GM13977 (cell line): ENCODE results near the gene TBC1D22A.

Experiments
- DNase-seq: peaks from one replicate; pipeline ENCODE4 v3.0.0; 2012; ENCODE audit warnings: low spot score
- CTCF ChIP-seq: IDR thresholded peaks from 2 replicates; pipeline ENCODE4 v1.5.1; 2012; ENCODE audit warnings: mild to moderate bottlenecking, control low read depth; ENCODE audit not compliant: insufficient read depth; ENCODE audit errors: extremely low read depth, missing control alignments
- in situ Hi-C: fragments of 300-500 bp; cut with MboI; formaldehyde crosslinking; loops from one replicate; pipeline ENCODE4 v1.12.0; 2022; ENCODE audit warnings: low sequenced_read_pairs, low pct_unique_long_range_greater_than_20kb, mixed read lengths, inconsistent platforms; ENCODE audit not compliant: unreplicated experiment

TBC1D22A gene

GRCh38 chr22:46865052-46865434, 102.6 kb downstream of the TBC1D22A start:
- in situ Hi-C loops: no loop called here
- TF ChIP-seq CTCF: no peak
- no peak for DNase-seq

GRCh38 chr22:46865642-46866041, 103.2 kb downstream of the TBC1D22A start:
- no peak for DNase-seq
- in situ Hi-C loops: no loop called here
- no peak for TF ChIP-seq CTCF

GRCh38 chr22:46866591-46866990, 104.1 kb downstream of the TBC1D22A start:
- no peak for TF ChIP-seq CTCF
- no peak for DNase-seq
- in situ Hi-C loops: no loop called here

GRCh38 chr22:46867106-46867505, 104.7 kb downstream of the TBC1D22A start:
- in situ Hi-C loops: no loop called here
- DNase-seq: no peak
- TF ChIP-seq CTCF: no peak

- DNase-seq: no peak
- in situ Hi-C loops: no loop called here
- no peak for TF ChIP-seq CTCF
Observed at GRCh38 chr22:46869329-46869728, 106.9 kb downstream of the TBC1D22A start.

- in situ Hi-C loops: no loop called here
- no peak for TF ChIP-seq CTCF
- DNase-seq: no peak
Observed at GRCh38 chr22:46869831-46870441, 107.5 kb downstream of the TBC1D22A start.

GRCh38 chr22:46871826-46872225, 109.4 kb downstream of the TBC1D22A start:
- TF ChIP-seq CTCF: no peak
- DNase-seq: no peak
- in situ Hi-C loops: no loop called here
